Dendritic cell treated with granulocyte-macrophage colony-stimulating factor and Interleukin-4, amounts not matched to agents 40 ng/mL and 50 ng/mL, for 4 days (primary cell): Measurements from ENCODE around the gene PWWP3B.
"Not testable (repeated sequence)": the region's sequence is repeated elsewhere in the genome, so short reads cannot be mapped to it uniquely, and the experiment has no call there.

Experiments used
- H3K27ac Mint-ChIP-seq: one replicate; pipeline ENCODE4 v1.8.0; 2022; ENCODE audit warnings: mild to moderate bottlenecking, mixed read lengths
- H3K27me3 Mint-ChIP-seq: one replicate; pipeline ENCODE4 v1.8.0; 2022; ENCODE audit warnings: mild to moderate bottlenecking, mixed read lengths
- H3K36me3 Mint-ChIP-seq: one replicate; pipeline ENCODE4 v1.8.0; 2022; ENCODE audit warnings: low read depth, mixed read lengths
- H3K4me1 Mint-ChIP-seq: one replicate; pipeline ENCODE4 v1.8.0; 2022; ENCODE audit warnings: low read depth, mixed read lengths
- H3K4me3 Mint-ChIP-seq: one replicate; pipeline ENCODE4 v1.8.0; 2022; ENCODE audit warnings: mild to moderate bottlenecking, moderate library complexity, mixed read lengths
- H3K9me3 Mint-ChIP-seq: one replicate; pipeline ENCODE4 v1.8.0; 2022; ENCODE audit warnings: mixed read lengths
- intact Hi-C: fragments of 100-400 bp; cut with micrococcal nuclease; formaldehyde crosslinking; loops from one replicate; pipeline ENCODE4 v1.15.0; 2022

PWWP3B gene

GRCh38 chrX:106168107-106168506 lies at the start of gene PWWP3B:
Gene PWWP3B (plus strand): TSS chrX:106168305. CDS start chrX:106205433, 37,128 bp downstream.
- no peak within 1 kb of the TSS for H3K4me3 Mint-ChIP-seq
- no peaks in the 10 kb centered on the region for H3K36me3 Mint-ChIP-seq
- H3K27ac Mint-ChIP-seq, result no peak within 1 kb of the TSS
- no peaks in the 10 kb centered on the region for H3K27me3 Mint-ChIP-seq
- no peaks in the 10 kb centered on the region for H3K9me3 Mint-ChIP-seq
- intact Hi-C loops, result no loop called here
- no peaks in the 10 kb centered on the region for H3K4me1 Mint-ChIP-seq

- Mint-ChIP-seq H3K4me1 (no peaks in the 10 kb centered on the region), H3K27ac (no peak overlapping the region), H3K27me3 (no peaks in the 10 kb centered on the region), H3K9me3 (peaks cover 33% of the 10 kb centered on the region), H3K4me3 (no peak overlapping the region), H3K36me3 (no peaks in the 10 kb centered on the region)
- intact Hi-C loops, result no loop called here
These were observed 29.1 kb upstream of the PWWP3B start for GRCh38 chrX:106139048-106139447.

- H3K36me3 Mint-ChIP-seq, result no peaks in the 10 kb centered on the region
- no peak overlapping the region for H3K4me3 Mint-ChIP-seq
- no peaks in the 10 kb centered on the region for H3K4me1 Mint-ChIP-seq
- no peak overlapping the region for H3K27ac Mint-ChIP-seq
- intact Hi-C loops, result no loop called here
- no peaks in the 10 kb centered on the region for H3K27me3 Mint-ChIP-seq
- peaks cover 11% of the 10 kb centered on the region for H3K9me3 Mint-ChIP-seq
These were observed 23.1 kb upstream of the PWWP3B start for GRCh38 chrX:106144755-106145639.

GRCh38 chrX:106150701-106151100 lies 17.4 kb upstream of the PWWP3B start:
- no peaks in the 10 kb centered on the region for H3K36me3 Mint-ChIP-seq

GRCh38 chrX:106159861-106160282 lies 8.2 kb upstream of the PWWP3B start:
- no peaks in the 10 kb centered on the region for H3K4me1 Mint-ChIP-seq
- H3K9me3 Mint-ChIP-seq, result no peaks in the 10 kb centered on the region
- no peaks in the 10 kb centered on the region for H3K27me3 Mint-ChIP-seq
- intact Hi-C loops, result no loop called here
- no peak overlapping the region for H3K4me3 Mint-ChIP-seq
- H3K27ac Mint-ChIP-seq, result no peak overlapping the region
- no peaks in the 10 kb centered on the region for H3K36me3 Mint-ChIP-seq

More at GRCh38 chrX:106150701-106151100, 17.4 kb upstream of the PWWP3B start:
- no peaks in the 10 kb centered on the region for H3K9me3 Mint-ChIP-seq
- no peaks in the 10 kb centered on the region for H3K4me1 Mint-ChIP-seq
- intact Hi-C loops, result no loop called here
- no peak overlapping the region for H3K27ac Mint-ChIP-seq
- no peaks in the 10 kb centered on the region for H3K27me3 Mint-ChIP-seq
- no peak overlapping the region for H3K4me3 Mint-ChIP-seq

- Mint-ChIP-seq H3K9me3 (no peaks in the 10 kb centered on the region), H3K4me1 (no peaks in the 10 kb centered on the region), H3K36me3 (no peaks in the 10 kb centered on the region), H3K27ac (no peak overlapping the region), H3K27me3 (no peaks in the 10 kb centered on the region), H3K4me3 (no peak overlapping the region)
- intact Hi-C loops, result no loop called here
These were observed 2.2 kb downstream of the PWWP3B start for GRCh38 chrX:106170318-106170717.

GRCh38 chrX:106171293-106171820 lies 3.3 kb downstream of the PWWP3B start:
- H3K27me3 Mint-ChIP-seq, result no peaks in the 10 kb centered on the region
- no peaks in the 10 kb centered on the region for H3K4me1 Mint-ChIP-seq
- intact Hi-C loops, result no loop called here
- H3K27ac Mint-ChIP-seq, result no peak overlapping the region
- H3K4me3 Mint-ChIP-seq, result no peak overlapping the region
- H3K36me3 Mint-ChIP-seq, result no peaks in the 10 kb centered on the region
- no peaks in the 10 kb centered on the region for H3K9me3 Mint-ChIP-seq

- Mint-ChIP-seq H3K36me3 (no peaks in the 10 kb centered on the region), H3K9me3 (peaks cover 7% of the 10 kb centered on the region), H3K4me1 (no peaks in the 10 kb centered on the region), H3K27ac (no peak overlapping the region), H3K27me3 (no peaks in the 10 kb centered on the region), H3K4me3 (no peak overlapping the region)
- intact Hi-C loops, result no loop called here
These were observed 9.2 kb downstream of the PWWP3B start for GRCh38 chrX:106177106-106177981.

- Mint-ChIP-seq H3K36me3 (no peaks in the 10 kb centered on the region), H3K27me3 (no peaks in the 10 kb centered on the region), H3K27ac (no peak overlapping the region), H3K4me1 (no peaks in the 10 kb centered on the region), H3K4me3 (no peak overlapping the region), H3K9me3 (peaks cover 13% of the 10 kb centered on the region)
- intact Hi-C loops, result no loop called here
These were observed 9.8 kb downstream of the PWWP3B start for GRCh38 chrX:106177982-106178321.

GRCh38 chrX:106178826-106179225 lies 10.7 kb downstream of the PWWP3B start:
- Mint-ChIP-seq H3K9me3 (peaks cover 13% of the 10 kb centered on the region), H3K36me3 (no peaks in the 10 kb centered on the region), H3K4me3 (no peak overlapping the region), H3K27me3 (no peaks in the 10 kb centered on the region), H3K27ac (no peak overlapping the region), H3K4me1 (no peaks in the 10 kb centered on the region)
- intact Hi-C loops, result no loop called here

- not testable (repeated sequence) for H3K4me3 Mint-ChIP-seq, H3K4me1 Mint-ChIP-seq
- H3K9me3 Mint-ChIP-seq, result peaks cover 13% of the 10 kb centered on the region
These were observed 15.6 kb downstream of the PWWP3B start for GRCh38 chrX:106183685-106184084.

GRCh38 chrX:106201502-106202178 lies 33.5 kb downstream of the PWWP3B start:
- no peaks in the 10 kb centered on the region for H3K27me3 Mint-ChIP-seq
- intact Hi-C loops, result no loop called here
- no peak overlapping the region for H3K4me3 Mint-ChIP-seq
- H3K4me1 Mint-ChIP-seq, result no peaks in the 10 kb centered on the region
- no peaks in the 10 kb centered on the region for H3K9me3 Mint-ChIP-seq
- no peak overlapping the region for H3K27ac Mint-ChIP-seq
- no peaks in the 10 kb centered on the region for H3K36me3 Mint-ChIP-seq

More at GRCh38 chrX:106183685-106184084, 15.6 kb downstream of the PWWP3B start:
- H3K36me3 Mint-ChIP-seq, H3K27me3 Mint-ChIP-seq, intact Hi-C loops, H3K27ac Mint-ChIP-seq: not testable (repeated sequence)

- intact Hi-C loops, result no loop called here
These were observed 35.2 kb downstream of the PWWP3B start for GRCh38 chrX:106203315-106203714.

More at GRCh38 chrX:106203315-106203714, 35.2 kb downstream of the PWWP3B start:
- Mint-ChIP-seq H3K4me3 (no peak overlapping the region), H3K27ac (no peak overlapping the region), H3K9me3 (no peaks in the 10 kb centered on the region), H3K27me3 (no peaks in the 10 kb centered on the region), H3K36me3 (no peaks in the 10 kb centered on the region), H3K4me1 (no peaks in the 10 kb centered on the region)
